DMS153 treated with DMSO at 0.1 percent for 48 hours (cell line): ENCODE results near the gene KRT76.
"Not testable (repeated sequence)": the region's sequence is repeated elsewhere in the genome, so short reads cannot be mapped to it uniquely, and the experiment has no call there.

Experiments
- DNase-seq: peaks from one replicate; lab custom pipeline; 2025; ENCODE audit not compliant: unreplicated experiment; lab: John Stamatoyannopoulos, UW

The KRT76 gene

DNA sequence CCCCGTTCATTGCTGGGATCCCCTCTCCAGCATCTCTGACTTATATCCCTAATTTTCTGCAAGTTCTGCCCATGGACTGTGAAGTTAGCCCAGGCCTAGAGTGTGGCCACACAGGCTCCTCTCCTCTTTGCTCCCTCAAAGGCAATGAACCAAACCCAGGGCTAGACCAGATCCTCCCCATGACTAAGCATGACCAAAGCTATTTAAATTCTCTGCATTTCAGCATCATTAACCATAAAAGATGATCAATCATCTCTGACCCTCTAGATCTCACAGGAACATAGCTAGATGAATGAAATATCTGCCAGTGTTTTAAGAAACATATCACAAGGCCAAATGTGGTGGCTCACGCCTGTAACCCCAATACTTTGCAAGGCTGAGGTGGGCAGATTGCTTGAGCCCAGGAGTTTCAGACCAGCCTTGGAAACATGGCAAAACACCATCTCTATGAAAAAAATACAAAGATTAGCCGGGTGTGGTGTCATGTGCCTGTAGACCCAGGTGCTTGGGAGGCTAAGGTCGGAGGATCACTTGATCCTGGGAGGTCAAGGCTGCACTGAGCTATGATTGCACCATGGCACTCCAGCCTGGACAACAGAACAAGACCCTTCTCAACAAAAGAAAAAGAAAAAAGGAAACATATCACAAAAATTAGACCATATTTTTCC lies 21.0 kb upstream of the KRT76 start:
- DNase-seq = no peak

DNA sequence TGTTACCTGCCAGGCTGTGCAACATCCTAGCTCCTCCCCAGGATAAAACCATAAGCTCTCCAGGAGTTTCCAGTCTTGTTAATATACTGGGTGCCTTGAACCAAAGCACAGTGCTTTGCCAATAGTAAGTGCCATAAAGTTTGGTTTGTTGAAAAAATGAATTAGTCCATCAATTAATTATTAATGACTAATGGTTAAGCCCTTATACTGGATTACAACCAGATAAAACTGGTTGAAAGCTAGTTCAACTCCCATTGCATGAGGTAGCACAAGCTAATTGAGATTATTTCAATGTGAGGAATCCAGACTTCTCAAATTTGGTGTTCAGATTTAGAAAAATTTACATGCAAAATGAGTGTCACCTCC lies 20.4 kb upstream of the KRT76 start:
- no peak for DNase-seq

DNA sequence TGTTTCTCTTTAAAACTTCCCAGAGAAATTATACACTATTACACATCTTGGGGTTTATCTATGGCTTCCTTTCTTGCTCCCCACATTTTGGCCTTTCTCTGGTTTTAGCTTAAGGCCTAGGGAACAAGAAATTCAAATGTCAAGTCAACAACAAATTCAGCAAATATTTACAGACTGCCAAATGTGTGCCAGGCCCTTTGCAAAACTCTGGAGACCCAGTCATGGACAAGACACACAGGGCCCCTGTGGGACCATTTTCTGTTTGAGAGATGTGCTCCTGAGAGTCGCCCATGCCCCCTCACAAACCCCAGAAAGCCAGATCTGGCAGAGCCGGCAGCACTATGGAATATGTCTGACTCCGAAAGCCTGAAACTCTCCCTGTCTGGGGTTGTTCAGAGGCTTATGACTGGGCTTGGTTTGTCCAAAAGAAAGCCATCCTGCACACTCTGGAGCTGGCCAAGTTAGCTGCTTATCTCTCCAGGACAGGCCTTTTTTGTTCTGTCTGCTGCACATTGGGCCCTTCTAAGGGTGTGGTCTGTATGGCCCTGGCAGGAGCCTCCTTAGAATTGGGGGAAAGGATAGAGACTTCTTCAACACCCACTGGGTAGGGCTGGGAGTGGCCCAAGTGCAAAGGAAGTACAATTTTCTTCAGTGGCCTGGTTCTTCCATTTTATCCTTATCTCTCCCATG lies 19.8 kb upstream of the KRT76 start:
- DNase-seq = no peak

DNA sequence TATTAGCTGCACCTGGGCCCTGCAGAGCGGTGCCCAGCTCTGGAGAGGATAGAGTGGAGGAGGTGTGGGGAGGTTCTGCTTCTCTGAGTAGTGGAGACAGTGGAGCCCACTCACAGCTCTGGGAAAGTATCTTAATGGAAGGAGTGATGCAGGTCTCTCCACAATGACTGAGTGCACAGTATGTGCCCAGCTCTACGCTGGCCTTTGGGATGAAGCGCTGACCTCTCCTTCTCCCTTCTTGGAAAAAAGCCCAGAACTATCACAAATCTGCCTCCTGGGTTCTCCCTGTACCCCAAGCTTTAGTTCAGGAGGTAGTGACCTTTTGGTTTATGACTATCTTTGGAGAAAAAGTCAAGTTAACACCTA lies 19.3 kb upstream of the KRT76 start:
- DNase-seq = no peak

DNA sequence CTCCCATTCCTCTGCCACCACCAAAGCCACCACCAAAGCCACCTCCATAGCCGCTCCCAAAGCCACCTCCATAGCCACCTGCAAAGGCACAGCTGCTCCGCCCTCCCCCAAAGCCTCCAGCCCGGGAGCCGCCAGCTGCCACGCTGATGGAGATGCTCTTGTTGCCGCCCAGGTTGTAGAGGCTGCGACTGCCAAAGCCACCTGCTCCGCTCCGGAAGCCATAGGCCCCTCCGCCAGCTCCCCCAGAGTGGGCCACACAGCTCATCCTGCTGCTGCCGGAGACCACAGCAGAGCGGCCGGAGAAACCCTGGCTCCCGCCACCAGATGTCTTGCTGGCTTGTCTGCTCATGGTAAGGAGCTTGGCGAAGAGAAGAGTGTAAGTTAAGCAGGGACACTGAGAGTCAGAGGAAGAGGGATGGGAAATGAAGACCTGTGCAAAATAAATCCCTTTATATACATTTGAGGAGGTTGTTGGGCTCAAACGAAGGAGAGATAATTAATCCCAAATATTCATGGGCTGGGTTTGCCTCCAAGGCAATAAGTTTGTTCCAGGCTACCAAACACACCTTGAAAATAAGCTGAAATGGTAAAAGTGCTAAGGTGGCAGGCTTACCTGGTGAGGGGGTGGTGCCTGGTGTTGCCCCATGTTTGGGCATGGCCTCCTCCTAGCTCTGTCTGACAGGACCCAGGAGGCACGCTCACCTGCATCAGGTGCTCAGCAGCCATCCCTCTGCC lies 18.7 kb upstream of the KRT76 start, which contains the start of gene KRT3:
Gene KRT3, minus strand, starts transcription at position 424 of the 735 bp plus-strand sequence. Its CDS starts 75 bp downstream, at position 349.
- no peak for DNase-seq

DNA sequence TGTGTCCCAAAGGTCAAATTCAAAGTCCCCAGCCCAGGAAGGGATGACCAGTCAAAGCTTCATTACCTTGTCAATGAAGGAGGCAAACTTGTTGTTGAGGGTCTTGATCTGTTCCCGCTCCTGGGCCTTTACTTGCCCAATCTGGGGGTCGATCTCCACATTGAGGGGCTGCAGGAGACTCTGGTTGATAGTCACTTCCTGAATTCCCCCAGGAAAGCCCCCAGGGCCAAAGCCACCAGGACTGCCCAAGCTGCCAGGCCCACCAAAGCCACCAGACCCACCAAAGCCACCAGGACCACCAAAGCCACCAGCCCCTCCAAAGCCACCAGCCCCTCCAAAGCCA lies 18.2 kb upstream of the KRT76 start:
- DNase-seq = not testable (repeated sequence)

DNA sequence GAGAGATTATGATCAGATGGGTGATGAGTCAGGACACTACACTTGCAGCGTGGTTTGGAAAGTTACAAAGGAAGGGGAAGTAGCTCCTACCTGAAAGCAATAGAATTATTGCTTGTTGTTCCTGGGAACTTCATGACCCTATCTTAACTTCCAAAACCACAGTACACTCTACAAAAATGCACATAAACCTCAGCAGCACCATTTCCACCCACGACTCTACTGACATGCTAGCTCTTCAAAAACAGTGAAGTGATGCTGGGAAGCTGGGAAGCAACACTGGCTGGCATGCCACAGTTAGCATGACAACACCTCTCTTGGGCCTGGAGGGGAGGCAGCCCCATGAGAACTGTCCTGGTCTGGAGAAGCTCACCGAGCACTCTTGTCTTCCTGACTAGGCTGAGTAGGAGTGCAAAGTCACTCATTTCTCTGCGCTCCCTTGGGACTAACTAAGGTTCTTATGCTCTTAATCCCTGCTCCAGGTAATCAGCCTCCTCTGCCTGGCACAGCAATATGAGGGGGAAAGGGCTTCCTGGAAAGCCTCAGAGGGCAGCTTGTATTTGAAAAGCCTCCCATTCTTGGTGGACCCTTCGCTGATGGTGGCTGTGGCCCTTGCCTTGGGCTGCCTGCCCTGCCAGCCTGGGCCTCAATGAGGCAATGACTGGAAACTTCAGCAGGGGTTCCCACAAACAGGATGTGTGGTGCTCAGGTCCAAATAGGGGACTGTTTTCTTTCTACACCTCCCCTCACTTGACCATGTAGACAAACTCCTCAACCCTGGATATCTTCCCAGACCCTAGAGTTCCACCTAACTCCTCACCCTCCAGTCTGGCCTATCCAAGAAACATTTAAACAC lies 17.6 kb upstream of the KRT76 start:
- no peak for DNase-seq

DNA sequence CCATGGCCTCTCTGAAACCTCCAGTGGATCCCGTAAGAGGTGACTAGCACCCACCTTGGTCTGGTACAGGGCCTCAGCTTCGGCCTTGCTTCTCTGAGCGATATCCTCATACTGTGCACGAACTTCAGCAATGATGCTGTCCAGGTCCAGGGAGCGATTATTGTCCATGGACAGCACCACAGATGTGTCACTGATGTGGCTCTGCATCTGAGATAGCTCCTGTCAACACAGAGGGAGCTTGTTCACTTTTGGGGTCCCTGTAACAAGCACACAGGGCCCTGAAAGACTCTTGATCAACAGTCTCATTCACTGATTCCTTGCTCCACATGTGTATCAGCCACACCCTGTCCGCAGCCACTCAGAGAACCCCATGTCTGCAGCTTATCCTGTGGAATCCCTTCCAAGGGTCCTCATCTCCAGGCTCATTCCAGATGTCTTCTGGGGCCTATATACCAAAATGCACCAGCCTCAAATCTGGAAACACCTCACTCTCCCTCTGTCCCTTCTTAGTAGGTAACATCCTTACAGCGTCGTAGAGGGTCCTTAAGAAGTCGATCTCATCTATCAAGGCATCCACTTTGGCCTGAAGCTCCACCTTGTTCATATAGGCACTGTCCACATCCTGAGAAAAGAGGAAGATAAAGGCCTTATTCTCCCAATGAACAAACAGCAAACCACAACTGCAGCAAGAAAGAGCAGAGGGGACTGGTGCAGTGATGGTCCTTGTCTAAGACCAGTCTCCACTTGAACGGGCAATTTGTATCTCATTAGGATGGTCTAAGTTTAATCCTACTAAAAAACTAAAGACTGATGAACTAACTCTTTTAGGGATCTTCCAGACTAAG lies 15.3 kb upstream of the KRT76 start:
- DNase-seq = no peak

DNA sequence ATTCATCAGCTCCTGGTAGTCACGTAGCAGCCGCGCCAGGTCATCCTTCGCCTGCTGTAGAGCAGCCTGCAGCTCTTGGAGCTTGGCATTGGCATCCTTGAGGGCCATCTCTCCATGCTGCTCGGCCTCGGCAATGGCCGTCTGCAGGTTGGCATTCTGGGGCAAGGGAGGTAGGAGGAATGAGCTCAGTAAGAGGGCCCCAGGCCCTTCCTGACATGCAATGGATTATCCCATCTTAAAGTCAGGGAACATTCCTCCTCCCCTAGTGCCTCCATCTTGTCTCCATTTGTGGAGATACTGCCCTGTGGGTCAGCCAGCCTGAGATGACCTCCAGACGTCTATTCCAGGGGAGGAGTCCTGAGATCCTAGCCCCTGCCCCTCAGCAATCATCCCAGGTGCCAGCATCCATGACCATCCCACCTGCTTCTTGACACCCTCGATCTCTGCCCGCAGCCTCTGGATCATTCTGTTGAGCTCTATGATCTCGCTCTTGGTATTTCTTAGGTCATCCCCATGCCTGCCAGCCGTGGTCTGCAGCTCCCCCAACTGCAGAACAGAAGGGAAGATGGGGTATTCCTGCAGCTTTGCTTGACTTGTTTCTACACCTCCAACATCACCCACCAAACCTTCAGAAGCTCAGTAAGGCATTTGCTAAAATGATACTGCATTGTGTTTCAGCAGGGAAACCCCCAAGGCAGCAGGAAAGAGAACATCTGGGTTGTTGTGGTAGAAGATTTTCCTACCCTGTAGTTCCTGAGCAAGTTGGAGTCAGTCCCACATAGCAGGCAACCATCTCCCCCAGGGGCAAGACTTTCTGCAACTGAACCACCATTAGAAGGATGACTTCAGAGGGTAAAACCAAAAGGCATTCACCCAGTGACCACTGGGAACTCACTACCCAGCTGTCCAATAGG lies 14.4 kb upstream of the KRT76 start:
- no peak for DNase-seq

DNA sequence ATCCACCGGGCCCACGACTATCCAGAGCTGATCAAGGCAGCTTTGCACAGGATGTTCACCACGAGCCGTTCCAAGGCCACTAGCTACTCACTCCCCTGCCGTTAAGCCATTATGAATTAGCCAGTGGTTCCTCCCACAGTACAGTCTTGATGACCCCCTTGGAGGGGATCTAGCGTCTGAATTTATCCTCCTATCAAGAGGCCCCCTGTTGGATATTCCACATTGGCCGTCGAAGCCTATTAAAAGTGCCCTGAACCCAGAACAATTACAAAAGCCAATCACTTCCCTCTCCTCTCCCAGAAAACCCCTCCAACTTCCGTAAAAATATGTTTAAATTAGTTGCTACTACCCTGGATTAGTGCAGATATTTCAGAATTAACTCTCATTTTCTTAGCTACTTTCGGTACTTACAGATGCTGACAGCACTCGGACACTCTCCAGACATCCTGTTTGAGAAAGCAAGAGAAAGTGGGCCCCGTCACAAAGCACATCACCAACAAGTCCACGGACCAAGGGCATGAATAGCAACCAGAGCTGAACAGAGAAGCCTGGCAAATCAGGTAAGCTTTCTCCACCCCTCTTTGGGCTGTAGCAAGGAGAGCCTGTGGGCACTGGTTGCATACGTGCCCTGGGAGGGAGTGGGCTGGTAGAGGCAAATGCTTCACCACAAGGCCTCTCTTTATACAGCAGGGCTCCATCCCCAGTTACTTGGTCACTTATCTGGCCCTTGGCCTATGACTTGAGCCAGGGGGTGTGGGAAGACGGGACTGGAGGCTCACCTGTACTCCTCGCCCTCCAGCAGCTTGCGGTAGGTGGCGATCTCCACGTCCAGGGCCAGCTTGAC lies 13.5 kb upstream of the KRT76 start:
- DNase-seq = no peak

DNA sequence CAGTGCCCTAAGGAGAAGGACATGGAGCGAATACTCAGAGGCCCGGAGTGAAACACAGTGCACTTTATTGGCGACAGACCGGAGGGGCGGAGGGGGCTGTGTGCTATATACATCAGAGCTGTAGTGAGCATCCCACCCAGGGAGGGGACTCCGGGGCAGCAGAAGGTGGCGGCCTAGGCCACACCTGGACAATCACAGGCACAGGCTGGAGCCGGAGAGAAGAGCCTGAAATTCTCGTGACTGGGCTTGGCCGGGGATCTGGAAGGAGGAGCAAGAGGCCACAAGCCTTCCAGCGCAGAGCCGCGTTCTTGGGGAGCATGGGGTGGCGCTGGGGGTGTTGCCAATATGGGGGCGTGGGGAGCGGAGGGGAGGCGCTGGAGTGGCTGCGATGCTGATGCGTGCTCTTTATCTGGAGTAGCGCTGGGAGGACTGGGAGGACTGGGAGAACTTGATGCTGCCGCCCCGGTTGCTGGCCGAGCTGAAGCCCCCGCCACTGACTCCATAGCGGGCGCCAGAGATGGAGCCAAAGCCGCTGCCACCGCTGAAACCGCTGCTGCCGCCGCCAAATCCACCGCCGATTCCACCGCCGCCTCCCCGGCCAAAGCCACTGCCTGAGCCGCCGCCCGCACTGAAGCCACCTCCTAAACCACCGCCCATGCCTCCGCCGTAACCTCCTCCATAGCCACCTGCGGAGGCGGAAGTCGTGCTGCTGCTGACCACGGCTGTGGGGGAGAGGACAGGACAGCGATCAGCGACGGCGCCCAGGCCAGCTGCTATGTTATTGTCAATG lies 12.7 kb upstream of the KRT76 start:
- peak; percentile 28 for DNase-seq

DNA sequence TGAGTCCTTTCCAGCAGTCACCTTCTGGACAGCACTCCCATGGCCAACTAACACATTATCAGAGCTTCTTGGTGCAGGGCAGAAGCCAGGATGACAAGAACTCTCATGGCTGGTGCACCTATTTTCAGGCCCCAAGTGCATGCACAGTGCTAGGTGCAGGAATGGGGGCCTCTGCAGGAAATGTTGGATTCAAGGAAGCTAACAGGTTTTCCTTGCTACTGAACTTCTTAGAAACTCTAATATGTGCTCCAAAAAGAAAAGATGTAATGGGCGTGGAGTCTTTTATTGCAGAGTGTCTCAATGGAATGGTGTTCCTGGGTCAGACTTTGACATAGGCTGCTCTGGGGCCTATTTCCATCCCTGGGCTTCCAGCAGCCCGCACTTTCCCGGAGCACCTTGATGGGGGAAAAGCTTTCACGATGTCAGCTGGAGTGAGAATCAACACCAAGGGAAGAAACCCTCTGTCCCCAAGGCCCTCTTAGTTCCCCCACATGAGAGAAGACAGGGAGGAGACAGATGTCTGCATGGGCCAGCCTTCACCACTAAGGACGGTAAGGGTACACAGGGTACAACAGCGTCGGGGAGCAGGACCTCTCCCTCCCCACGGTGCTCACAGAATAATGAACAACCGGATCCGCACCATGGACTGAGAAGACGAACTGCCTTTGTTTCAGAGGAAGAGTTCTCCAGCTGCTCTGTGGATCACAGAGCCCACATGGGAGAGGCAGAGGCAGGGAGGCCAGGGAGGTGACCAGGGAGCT lies 11.9 kb upstream of the KRT76 start:
- DNase-seq = no peak

DNA sequence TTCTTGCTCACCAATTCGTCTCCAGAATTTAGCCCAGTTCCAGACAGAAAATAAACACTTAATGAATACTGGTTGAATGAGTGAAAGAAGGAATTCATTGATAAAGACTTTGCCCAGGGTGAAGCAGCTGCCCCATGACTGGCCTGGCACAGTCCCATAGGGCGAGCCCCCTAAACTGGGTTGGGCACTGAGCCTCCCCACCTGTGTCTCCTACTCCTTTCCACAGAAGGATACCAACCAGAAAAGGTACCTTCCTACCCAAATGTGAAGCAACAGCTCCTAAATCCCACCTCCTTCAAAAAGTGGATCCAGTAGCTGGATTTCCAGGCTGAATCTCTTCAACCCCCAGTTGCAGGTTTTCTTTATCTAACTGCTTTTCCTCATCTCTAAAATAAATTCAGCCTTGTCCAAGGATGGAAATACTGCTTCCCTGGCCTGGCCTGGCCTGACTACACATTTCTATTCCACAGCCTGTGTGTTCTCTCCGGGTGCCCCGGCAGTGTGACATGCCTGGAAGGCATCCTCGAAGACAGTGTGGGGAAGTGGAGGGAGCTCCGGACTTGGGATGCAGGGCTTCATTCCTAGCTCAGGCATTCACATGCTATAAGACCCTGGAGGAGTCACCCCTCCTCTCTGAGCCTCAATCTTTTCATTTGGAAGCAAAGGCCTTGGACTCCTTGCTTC lies 11.2 kb upstream of the KRT76 start:
- DNase-seq = no peak

DNA sequence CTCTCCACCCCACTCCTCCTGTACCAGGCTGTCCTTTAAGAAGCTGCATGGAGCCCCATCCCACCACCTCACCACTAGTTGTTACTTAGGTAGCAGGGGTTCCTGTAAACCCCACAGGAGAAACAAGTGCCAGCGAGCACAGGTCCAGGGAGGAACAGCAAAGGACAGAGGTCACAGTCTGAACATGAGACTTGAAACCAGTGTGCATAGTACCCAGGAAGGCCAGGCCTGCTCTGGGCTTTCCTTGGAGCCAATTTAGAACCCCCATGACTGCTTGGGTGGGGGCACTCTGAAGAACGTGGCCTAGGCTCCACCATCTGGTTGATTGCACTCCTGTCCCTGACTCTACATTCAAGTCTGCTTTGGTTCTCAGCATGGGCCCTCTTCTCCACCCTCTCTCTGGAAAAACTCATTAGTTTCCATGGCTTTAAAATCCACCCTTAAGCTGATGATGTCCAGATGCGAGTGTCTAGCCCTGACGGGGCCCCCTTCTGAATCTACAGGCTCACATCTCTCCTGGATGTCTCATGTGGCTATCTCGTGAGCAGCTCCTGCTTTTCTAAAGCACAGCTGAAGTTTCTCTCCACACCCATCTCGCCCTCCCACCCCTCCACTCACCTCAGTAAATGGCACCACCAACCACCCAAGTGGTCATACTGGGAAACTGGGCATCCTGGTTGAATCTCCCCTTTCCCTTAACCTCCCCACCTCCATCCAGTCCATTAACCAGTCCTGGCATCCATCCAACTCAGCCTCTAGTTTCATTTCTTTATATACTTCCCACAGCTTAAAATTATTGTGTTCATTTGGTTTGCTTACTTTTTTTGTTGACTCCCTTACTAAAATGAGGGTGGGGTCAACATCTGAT lies 10.4 kb upstream of the KRT76 start:
- DNase-seq = no peak

DNA sequence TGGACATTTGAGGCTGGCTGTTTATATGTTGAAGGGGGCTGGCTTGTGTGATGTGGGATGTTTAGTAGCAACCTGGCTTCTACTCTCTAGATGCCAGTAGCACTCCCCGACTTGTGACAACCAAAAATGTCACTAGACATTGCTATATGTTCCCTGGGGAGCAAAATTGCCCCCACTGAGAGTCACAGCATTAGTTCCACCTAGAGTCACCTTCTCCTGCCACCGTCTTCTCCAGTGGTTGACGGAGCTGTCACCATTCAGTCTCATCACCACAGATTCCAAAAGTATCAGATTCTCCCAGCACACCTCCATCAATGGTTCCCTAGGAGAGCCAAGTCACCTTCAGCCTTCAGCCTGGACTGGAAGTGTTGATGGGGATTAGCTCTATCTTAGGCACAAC lies 7.8 kb upstream of the KRT76 start:
- no peak for DNase-seq
